GM19468 (cell line): ENCODE data around the gene CARHSP1.
"Not testable (repeated sequence)": the region's sequence is repeated elsewhere in the genome, so short reads cannot be mapped to it uniquely, and the experiment has no call there.

Source experiments
- ATAC-seq: cut with Tn5 transposase; IDR thresholded peaks from one replicate; pipeline ENCODE4 v1.9.1; 2021; ENCODE audit warnings: mild to moderate bottlenecking, moderate library complexity, moderate number of reproducible peaks; ENCODE audit not compliant: unreplicated experiment; ENCODE audit errors: extremely low read depth

The CARHSP1 gene

GRCh38 chr16:8804313-8804712, 64.5 kb downstream of the CARHSP1 start:
- ATAC-seq = no peak

GRCh38 chr16:8803733-8804132, 65.1 kb downstream of the CARHSP1 start:
- not testable (repeated sequence) for ATAC-seq
